GM13977 (cell line): ENCODE results near the gene MED4.

ENCODE experiments used
- DNase-seq: peaks from one replicate; pipeline ENCODE4 v3.0.0; 2012; ENCODE audit warnings: low spot score
- CTCF ChIP-seq: IDR thresholded peaks from 2 replicates; pipeline ENCODE4 v1.5.1; 2012; ENCODE audit warnings: mild to moderate bottlenecking, control low read depth; ENCODE audit not compliant: insufficient read depth; ENCODE audit errors: extremely low read depth, missing control alignments
- in situ Hi-C: fragments of 300-500 bp; cut with MboI; formaldehyde crosslinking; loops from one replicate; pipeline ENCODE4 v1.12.0; 2022; ENCODE audit warnings: low sequenced_read_pairs, low pct_unique_long_range_greater_than_20kb, mixed read lengths, inconsistent platforms; ENCODE audit not compliant: unreplicated experiment

MED4 gene, protein sequence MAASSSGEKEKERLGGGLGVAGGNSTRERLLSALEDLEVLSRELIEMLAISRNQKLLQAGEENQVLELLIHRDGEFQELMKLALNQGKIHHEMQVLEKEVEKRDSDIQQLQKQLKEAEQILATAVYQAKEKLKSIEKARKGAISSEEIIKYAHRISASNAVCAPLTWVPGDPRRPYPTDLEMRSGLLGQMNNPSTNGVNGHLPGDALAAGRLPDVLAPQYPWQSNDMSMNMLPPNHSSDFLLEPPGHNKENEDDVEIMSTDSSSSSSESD

GRCh38 chr13:48094781-48095502 lies at the start of gene MED4:
Gene MED4, minus strand, starts transcription at chr13:48095104. Its CDS starts 26 bp downstream, at chr13:48095078.
- in situ Hi-C loops = no loop called here
- peak; percentile 100 for TF ChIP-seq CTCF
- DNase-seq = peak; percentile 94

DNA sequence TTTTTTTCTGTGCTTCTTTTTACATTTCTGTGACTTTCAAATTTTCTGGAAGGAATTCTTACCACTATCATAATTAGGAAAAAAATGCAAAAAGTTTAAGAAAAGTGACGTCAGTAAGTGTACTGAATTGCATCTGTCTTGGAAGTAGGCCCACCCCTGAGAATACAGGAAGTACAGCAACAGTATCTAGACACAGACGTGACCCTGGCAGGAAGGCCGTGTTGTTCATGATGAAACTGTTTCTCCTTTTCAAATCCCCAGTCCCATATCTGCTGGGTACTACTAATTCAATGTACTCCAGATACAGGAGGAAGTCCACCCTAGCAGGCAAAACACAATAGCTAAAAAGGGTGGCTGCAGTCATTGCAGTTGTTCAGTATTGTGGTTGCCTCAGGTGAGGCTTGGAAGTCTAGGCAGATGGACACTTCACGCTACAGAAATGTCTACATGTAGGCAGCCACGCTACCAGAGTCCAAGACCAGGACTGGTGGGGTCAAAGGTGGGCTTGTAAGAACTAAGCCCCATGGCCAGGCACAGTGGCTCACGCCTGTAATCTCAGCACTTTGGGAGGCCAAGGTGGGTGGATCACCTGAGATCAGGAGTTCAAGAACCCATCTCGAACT lies 49.6 kb upstream of the MED4 start:
- in situ Hi-C loops = loop anchor here (25.0 kb wide), 2 partner anchors 443 to 618 kb away; no protein-coding TSS in a partner anchor
- TF ChIP-seq CTCF = no peak
- no peak for DNase-seq

- no peak for TF ChIP-seq CTCF
- in situ Hi-C loops = loop anchor here (25.0 kb wide), 2 partner anchors 445 to 620 kb away; no protein-coding TSS in a partner anchor
- no peak for DNase-seq
These were observed 47.5 kb upstream of the MED4 start for GRCh38 chr13:48142436-48142835.

DNA sequence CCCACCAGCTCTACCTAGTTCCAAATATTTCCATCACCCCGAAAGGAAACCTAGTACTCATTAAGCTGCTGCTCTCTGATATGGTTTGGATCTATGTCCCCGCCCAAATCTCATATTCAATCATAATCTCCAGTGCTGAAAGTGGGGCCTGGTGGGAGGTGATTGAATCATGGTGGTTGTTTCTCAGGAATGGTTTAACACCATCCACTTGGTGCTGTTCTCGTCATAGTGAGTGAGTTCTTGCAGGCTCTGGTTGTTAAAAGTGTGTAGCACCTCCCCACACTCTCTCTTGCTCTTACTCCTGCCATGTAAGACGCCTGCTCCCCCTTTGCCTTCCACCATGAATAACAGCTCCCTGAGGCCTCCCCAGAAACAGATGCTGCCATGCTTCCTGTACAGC lies 43.4 kb upstream of the MED4 start:
- no peak for TF ChIP-seq CTCF
- in situ Hi-C loops = loop anchor here (25.0 kb wide), 2 partner anchors 449 to 624 kb away; no protein-coding TSS in a partner anchor
- DNase-seq = no peak

DNA sequence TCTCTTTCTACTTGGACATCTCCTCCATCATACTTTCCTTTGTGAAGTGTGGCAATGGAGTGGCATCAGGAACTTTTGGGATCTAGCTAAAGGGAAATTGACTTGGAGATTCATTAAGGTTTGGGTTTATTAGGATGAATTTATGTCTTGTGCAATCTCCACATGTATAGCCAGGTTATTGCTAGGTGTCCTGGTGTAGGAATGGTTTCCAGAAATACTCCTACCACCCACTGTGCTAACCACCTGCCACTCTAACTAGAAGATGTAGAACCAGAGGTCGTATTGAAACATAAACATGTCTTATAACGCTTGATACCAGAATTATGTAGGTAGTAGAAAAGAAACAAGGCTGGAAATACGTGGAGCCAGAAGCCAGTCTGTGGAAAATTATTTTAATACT lies 38.1 kb upstream of the MED4 start:
- DNase-seq = no peak
- in situ Hi-C loops = loop anchor here (25.0 kb wide), 2 partner anchors 454 to 629 kb away; no protein-coding TSS in a partner anchor
- TF ChIP-seq CTCF = no peak

GRCh38 chr13:48131533-48131932 lies 36.6 kb upstream of the MED4 start:
- no peak for DNase-seq
- in situ Hi-C loops = loop anchor here (25.0 kb wide), 2 partner anchors 456 to 631 kb away; no protein-coding TSS in a partner anchor
- TF ChIP-seq CTCF = no peak
